Lower leg skin (tissue), 3 donors: ENCODE data around the gene MLST8.

ENCODE experiments used
- POLR2A ChIP-seq, 2 donors: fragments of 450-650 bp; IDR thresholded peaks; one replicate each; pipeline ENCODE4 v1.6.1; 2016 to 2017; ENCODE audit warnings: antibody characterized with exemption in 2 of 2, mild to moderate bottlenecking in 1 of 2, moderate library complexity in 1 of 2
- TF ChIP-seq, protein P1 (sequence below), 3 donors: fragments of 450-650 bp; IDR thresholded peaks; one replicate each; pipeline ENCODE4 v1.5.1; 2016; ENCODE audit warnings: antibody characterized with exemption in 3 of 3, mild to moderate bottlenecking in 3 of 3, moderate library complexity in 2 of 3

DNA sequence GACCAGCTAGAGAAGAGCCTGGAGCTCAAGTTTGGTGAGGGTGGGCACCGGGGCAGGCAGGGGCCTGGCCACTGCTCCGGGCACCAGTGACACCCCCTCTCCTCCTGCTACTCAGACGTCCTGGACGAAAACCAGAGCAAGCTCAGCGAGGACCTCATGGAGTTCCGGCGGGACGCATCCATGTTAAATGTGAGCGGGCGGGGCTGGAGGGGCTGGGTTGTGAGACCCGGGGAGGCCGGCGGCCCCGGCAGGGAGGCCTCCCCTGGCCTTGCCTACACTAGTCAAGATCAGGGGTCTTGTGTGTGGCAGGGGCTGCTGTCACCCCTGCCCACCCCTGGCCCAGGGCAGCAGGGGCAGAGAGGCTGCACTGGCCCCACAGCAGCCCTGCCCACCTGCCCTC lies 31.9 kb upstream of the MLST8 start:
- TF ChIP-seq, protein P1, sequence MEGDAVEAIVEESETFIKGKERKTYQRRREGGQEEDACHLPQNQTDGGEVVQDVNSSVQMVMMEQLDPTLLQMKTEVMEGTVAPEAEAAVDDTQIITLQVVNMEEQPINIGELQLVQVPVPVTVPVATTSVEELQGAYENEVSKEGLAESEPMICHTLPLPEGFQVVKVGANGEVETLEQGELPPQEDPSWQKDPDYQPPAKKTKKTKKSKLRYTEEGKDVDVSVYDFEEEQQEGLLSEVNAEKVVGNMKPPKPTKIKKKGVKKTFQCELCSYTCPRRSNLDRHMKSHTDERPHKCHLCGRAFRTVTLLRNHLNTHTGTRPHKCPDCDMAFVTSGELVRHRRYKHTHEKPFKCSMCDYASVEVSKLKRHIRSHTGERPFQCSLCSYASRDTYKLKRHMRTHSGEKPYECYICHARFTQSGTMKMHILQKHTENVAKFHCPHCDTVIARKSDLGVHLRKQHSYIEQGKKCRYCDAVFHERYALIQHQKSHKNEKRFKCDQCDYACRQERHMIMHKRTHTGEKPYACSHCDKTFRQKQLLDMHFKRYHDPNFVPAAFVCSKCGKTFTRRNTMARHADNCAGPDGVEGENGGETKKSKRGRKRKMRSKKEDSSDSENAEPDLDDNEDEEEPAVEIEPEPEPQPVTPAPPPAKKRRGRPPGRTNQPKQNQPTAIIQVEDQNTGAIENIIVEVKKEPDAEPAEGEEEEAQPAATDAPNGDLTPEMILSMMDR (IDR thresholded peaks at IDR 0.05), result no peak
- no peak for TF ChIP-seq POLR2A (IDR thresholded peaks at IDR 0.05)
